Activated T-helper 2 cell treated with anti-CD3 and anti-CD28 coated beads, Interferon-gamma antibody, Interleukin-2, Interleukin-4, amounts not matched to agents 10 μg/mL and 5 μg/mL and 100 μg/mL, durations not matched to agents 14 hours and 24 hours and 36 hours (primary cell): ENCODE measurements around the gene SRD5A1. TPM values are rescaled to one million over a fixed set of nuclear protein-coding genes. Genes with fewer than 3 reads are reported as not detected.

Experiments used
- DNase-seq: peaks from one replicate; pipeline ENCODE4 v3.0.0; 2021; ENCODE audit warnings: low spot score
- H3K27ac Mint-ChIP-seq: one replicate; pipeline ENCODE4 v1.8.0; 2021; ENCODE audit warnings: mixed read lengths
- H3K27me3 Mint-ChIP-seq: one replicate; pipeline ENCODE4 v1.8.0; 2021; ENCODE audit warnings: low read depth, mixed read lengths
- H3K36me3 Mint-ChIP-seq: one replicate; pipeline ENCODE4 v1.8.0; 2021; ENCODE audit warnings: low read depth, mixed read lengths
- H3K4me1 Mint-ChIP-seq: one replicate; pipeline ENCODE4 v1.8.0; 2021; ENCODE audit warnings: low read depth, mixed read lengths
- H3K4me3 Mint-ChIP-seq: one replicate; pipeline ENCODE4 v1.8.0; 2021; ENCODE audit warnings: low read depth, mild to moderate bottlenecking, moderate library complexity, mixed read lengths
- H3K9me3 Mint-ChIP-seq: one replicate; pipeline ENCODE4 v1.8.0; 2021; ENCODE audit warnings: mixed read lengths
- intact Hi-C: fragments of 100-400 bp; cut with micrococcal nuclease; formaldehyde crosslinking; loops from one replicate; pipeline ENCODE4 v1.15.1; 2023
- total RNA-seq: library from RNA; stranded (reverse); gene quantifications from 2 replicates; pipeline ENCODE4 v1.2.3, GENCODE V29; 2022

The SRD5A1 gene
- total RNA-seq, 1 donor from 2014 or later: 16.0 TPM

DNA sequence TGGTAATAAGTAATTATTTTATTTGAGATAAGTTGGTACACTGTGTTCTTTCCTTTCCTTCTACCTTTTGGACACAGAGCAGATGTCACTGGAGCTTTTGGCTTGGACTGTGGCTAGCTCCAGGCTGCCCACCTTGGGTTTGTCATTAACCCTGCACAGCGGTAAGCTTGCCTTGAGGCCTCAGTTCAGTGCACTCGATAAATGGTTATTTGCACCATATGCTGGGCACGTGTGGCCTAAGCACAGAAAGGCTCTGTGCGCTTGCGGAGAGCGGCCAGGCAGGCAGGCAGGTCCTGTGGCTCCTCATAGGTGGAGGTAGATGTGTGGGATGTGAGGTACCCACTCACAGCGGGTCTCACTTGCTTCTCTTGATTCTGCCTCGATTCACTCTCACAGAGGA, 50.0 kb downstream of the SRD5A1 start:
- no peak overlapping the region for H3K4me3 Mint-ChIP-seq
- no peaks in the 10 kb centered on the region for H3K9me3 Mint-ChIP-seq
- intact Hi-C loops: no loop called here
- no peak for DNase-seq
- H3K36me3 Mint-ChIP-seq: no peaks in the 10 kb centered on the region
- peaks cover 6% of the 10 kb centered on the region for H3K4me1 Mint-ChIP-seq
- no peak overlapping the region for H3K27ac Mint-ChIP-seq
- peaks cover 20% of the 10 kb centered on the region for H3K27me3 Mint-ChIP-seq

- Mint-ChIP-seq H3K27me3 (peaks cover 23% of the 10 kb centered on the region), H3K9me3 (no peaks in the 10 kb centered on the region), H3K4me1 (peaks cover 6% of the 10 kb centered on the region), H3K27ac (no peak overlapping the region), H3K36me3 (no peaks in the 10 kb centered on the region), H3K4me3 (no peak overlapping the region)
- DNase-seq: no peak
- intact Hi-C loops: no loop called here
Observed at GRCh38 chr5:6684075-6684474, 50.8 kb downstream of the SRD5A1 start.

- Mint-ChIP-seq H3K36me3 (no peaks in the 10 kb centered on the region), H3K9me3 (no peaks in the 10 kb centered on the region), H3K4me3 (no peak overlapping the region), H3K4me1 (peaks cover 6% of the 10 kb centered on the region), H3K27me3 (peaks cover 30% of the 10 kb centered on the region), H3K27ac (no peak overlapping the region)
- intact Hi-C loops: no loop called here
- no peak for DNase-seq
Observed at GRCh38 chr5:6686501-6686900, 53.3 kb downstream of the SRD5A1 start.

GRCh38 chr5:6686915-6687409, 53.7 kb downstream of the SRD5A1 start:
- no peak overlapping the region for H3K27ac Mint-ChIP-seq
- peaks cover 6% of the 10 kb centered on the region for H3K4me1 Mint-ChIP-seq
- intact Hi-C loops: no loop called here
- no peak overlapping the region for H3K4me3 Mint-ChIP-seq
- peaks cover 28% of the 10 kb centered on the region for H3K27me3 Mint-ChIP-seq
- no peaks in the 10 kb centered on the region for H3K9me3 Mint-ChIP-seq
- H3K36me3 Mint-ChIP-seq: no peaks in the 10 kb centered on the region
- DNase-seq: no peak

- no peak overlapping the region for H3K4me3 Mint-ChIP-seq
- peaks cover 28% of the 10 kb centered on the region for H3K27me3 Mint-ChIP-seq
Observed at GRCh38 chr5:6687505-6687904, 54.3 kb downstream of the SRD5A1 start.

GRCh38 chr5:6692906-6693305, 59.7 kb downstream of the SRD5A1 start:
- no peak overlapping the region for H3K4me3 Mint-ChIP-seq
- intact Hi-C loops: no loop called here
- no peaks in the 10 kb centered on the region for H3K4me1 Mint-ChIP-seq
- no peaks in the 10 kb centered on the region for H3K36me3 Mint-ChIP-seq
- no peak for DNase-seq
- H3K27ac Mint-ChIP-seq: no peak overlapping the region
- no peaks in the 10 kb centered on the region for H3K9me3 Mint-ChIP-seq
- peaks cover 31% of the 10 kb centered on the region for H3K27me3 Mint-ChIP-seq

More at GRCh38 chr5:6687505-6687904, 54.3 kb downstream of the SRD5A1 start:
- H3K4me1 Mint-ChIP-seq: peaks cover 6% of the 10 kb centered on the region
- no peaks in the 10 kb centered on the region for H3K9me3 Mint-ChIP-seq
- intact Hi-C loops: no loop called here
- DNase-seq: no peak
- no peak overlapping the region for H3K27ac Mint-ChIP-seq
- no peaks in the 10 kb centered on the region for H3K36me3 Mint-ChIP-seq

DNA sequence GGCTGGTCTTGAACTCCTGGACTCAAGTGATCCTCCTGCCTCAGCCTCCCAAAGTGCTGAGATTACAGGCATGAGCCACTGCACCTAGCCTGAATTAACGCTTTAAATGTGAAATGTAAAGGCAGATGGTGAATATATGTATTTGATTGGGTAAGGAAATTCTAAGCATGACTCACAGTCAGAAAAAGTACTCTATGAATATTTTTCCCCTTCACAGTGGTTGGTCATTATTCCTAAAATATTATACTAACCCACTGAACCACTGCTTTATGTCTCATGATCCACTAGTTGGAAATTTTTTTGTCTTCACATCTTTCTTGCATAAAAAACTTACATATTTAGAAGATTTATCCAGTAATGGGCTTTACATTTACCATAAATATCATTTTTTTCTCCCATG, 65.5 kb downstream of the SRD5A1 start:
- H3K27ac Mint-ChIP-seq: no peak overlapping the region

GRCh38 chr5:6699357-6699756, 66.1 kb downstream of the SRD5A1 start:
- no peaks in the 10 kb centered on the region for H3K36me3 Mint-ChIP-seq
- H3K9me3 Mint-ChIP-seq: no peaks in the 10 kb centered on the region
- H3K27me3 Mint-ChIP-seq: peaks cover 32% of the 10 kb centered on the region
- no peaks in the 10 kb centered on the region for H3K4me1 Mint-ChIP-seq
- H3K27ac Mint-ChIP-seq: no peak overlapping the region
- no peak for DNase-seq
- intact Hi-C loops: no loop called here
- H3K4me3 Mint-ChIP-seq: no peak overlapping the region

More for the DNA sequence above, 65.5 kb downstream of the SRD5A1 start:
- intact Hi-C loops: no loop called here
- H3K9me3 Mint-ChIP-seq: no peaks in the 10 kb centered on the region
- H3K4me1 Mint-ChIP-seq: no peaks in the 10 kb centered on the region
- H3K27me3 Mint-ChIP-seq: peaks cover 36% of the 10 kb centered on the region
- DNase-seq: no peak
- no peaks in the 10 kb centered on the region for H3K36me3 Mint-ChIP-seq
- no peak overlapping the region for H3K4me3 Mint-ChIP-seq

DNA sequence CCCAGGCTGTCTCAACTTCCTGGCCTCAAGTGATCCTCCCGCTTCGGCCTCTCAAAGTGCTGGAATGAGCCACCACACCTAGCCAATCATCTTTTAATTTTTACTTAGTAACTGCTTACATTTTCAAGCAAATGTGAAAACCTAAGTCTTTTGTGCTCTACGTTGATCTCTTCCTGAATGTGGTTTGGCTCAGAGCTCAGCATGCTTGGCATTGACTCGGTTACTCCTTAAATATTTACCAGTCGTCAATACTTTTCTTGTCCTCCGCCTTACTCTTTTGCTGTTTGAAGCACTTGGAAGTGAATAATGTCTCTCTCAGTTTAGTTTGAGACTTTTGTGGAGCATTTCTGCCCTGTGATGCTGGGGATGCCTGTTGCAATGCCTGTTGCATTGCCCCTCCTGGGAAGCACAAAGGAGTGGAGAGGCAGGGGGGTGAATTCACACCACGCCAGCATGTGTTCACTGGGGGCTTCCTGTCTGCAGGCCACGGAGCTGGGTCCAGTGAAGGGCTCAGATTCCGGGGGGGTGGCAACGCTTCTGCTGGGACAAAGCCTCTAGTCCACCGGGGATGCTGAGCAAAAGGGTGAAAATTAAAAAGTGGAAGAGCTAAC, 66.9 kb downstream of the SRD5A1 start:
- H3K4me1 Mint-ChIP-seq: peaks cover 6% of the 10 kb centered on the region

GRCh38 chr5:6700685-6701355, 67.6 kb downstream of the SRD5A1 start:
- Mint-ChIP-seq H3K4me3 (no peak overlapping the region), H3K4me1 (peaks cover 9% of the 10 kb centered on the region), H3K36me3 (no peaks in the 10 kb centered on the region), H3K27ac (no peak overlapping the region), H3K27me3 (peaks cover 27% of the 10 kb centered on the region), H3K9me3 (no peaks in the 10 kb centered on the region)
- intact Hi-C loops: no loop called here
- DNase-seq: no peak

More for the DNA sequence above, 66.9 kb downstream of the SRD5A1 start:
- intact Hi-C loops: no loop called here
- no peaks in the 10 kb centered on the region for H3K9me3 Mint-ChIP-seq
- no peak for DNase-seq
- H3K36me3 Mint-ChIP-seq: no peaks in the 10 kb centered on the region
- peaks cover 28% of the 10 kb centered on the region for H3K27me3 Mint-ChIP-seq
- no peak overlapping the region for H3K4me3 Mint-ChIP-seq
- H3K27ac Mint-ChIP-seq: no peak overlapping the region

GRCh38 chr5:6701491-6701890, 68.3 kb downstream of the SRD5A1 start:
- Mint-ChIP-seq H3K36me3 (no peaks in the 10 kb centered on the region), H3K4me3 (no peak overlapping the region), H3K4me1 (peaks cover 14% of the 10 kb centered on the region), H3K27ac (no peak overlapping the region), H3K9me3 (no peaks in the 10 kb centered on the region), H3K27me3 (peaks cover 24% of the 10 kb centered on the region)
- no peak for DNase-seq
- intact Hi-C loops: no loop called here

GRCh38 chr5:6702633-6703032, 69.4 kb downstream of the SRD5A1 start:
- no peaks in the 10 kb centered on the region for H3K9me3 Mint-ChIP-seq
- intact Hi-C loops: no loop called here
- DNase-seq: no peak
- no peaks in the 10 kb centered on the region for H3K36me3 Mint-ChIP-seq
- H3K27ac Mint-ChIP-seq: no peak overlapping the region
- H3K4me3 Mint-ChIP-seq: no peak overlapping the region
- peaks cover 18% of the 10 kb centered on the region for H3K27me3 Mint-ChIP-seq
- peaks cover 16% of the 10 kb centered on the region for H3K4me1 Mint-ChIP-seq

- H3K4me3 Mint-ChIP-seq: no peak overlapping the region
- intact Hi-C loops: no loop called here
- no peak for DNase-seq
- peaks cover 16% of the 10 kb centered on the region for H3K4me1 Mint-ChIP-seq
- no peak overlapping the region for H3K27ac Mint-ChIP-seq
- H3K27me3 Mint-ChIP-seq: peaks cover 14% of the 10 kb centered on the region
- no peaks in the 10 kb centered on the region for H3K36me3 Mint-ChIP-seq
- no peaks in the 10 kb centered on the region for H3K9me3 Mint-ChIP-seq
Observed at GRCh38 chr5:6703806-6704205, 70.6 kb downstream of the SRD5A1 start.
